Measurements from ENCODE around the gene PSEN1.

- TF ChIP-seq POLR2A (IDR thresholded peaks at IDR 0.05; ENCODE audit: low read length) (no peak), GATA1 (IDR thresholded peaks at IDR 0.05; ENCODE audit: low read depth, low read length) (no peak)
Observed at GRCh38 chr14:73239393-73240241, 103.3 kb downstream of the PSEN1 start.

All from erythroblast (primary cell).